Osteocyte (in vitro differentiated cells): ENCODE results near the gene CDH23. TPM values are rescaled to one million over a fixed set of nuclear protein-coding genes. Genes with fewer than 3 reads are reported as not detected.

Source experiments
- DNase-seq: peaks from one replicate; pipeline ENCODE4 v3.0.0; 2021; ENCODE audit warnings: mixed read lengths; ENCODE audit not compliant: unreplicated experiment; ENCODE audit errors: extremely low spot score
- H3K27ac Mint-ChIP-seq: one replicate; pipeline ENCODE4 v1.8.0; 2021; ENCODE audit warnings: mild to moderate bottlenecking, mixed read lengths; ENCODE audit not compliant: unreplicated experiment
- H3K27me3 Mint-ChIP-seq: one replicate; pipeline ENCODE4 v1.8.0; 2021; ENCODE audit warnings: mixed read lengths; ENCODE audit not compliant: unreplicated experiment
- H3K36me3 Mint-ChIP-seq: one replicate; pipeline ENCODE4 v1.8.0; 2021; ENCODE audit warnings: mixed read lengths; ENCODE audit not compliant: unreplicated experiment
- H3K4me1 Mint-ChIP-seq: one replicate; pipeline ENCODE4 v1.8.0; 2021; ENCODE audit warnings: mixed read lengths; ENCODE audit not compliant: unreplicated experiment
- H3K4me3 Mint-ChIP-seq: one replicate; pipeline ENCODE4 v1.8.0; 2021; ENCODE audit warnings: mild to moderate bottlenecking, moderate library complexity, mixed read lengths; ENCODE audit not compliant: unreplicated experiment
- H3K9me3 Mint-ChIP-seq: one replicate; pipeline ENCODE4 v1.8.0; 2021; ENCODE audit warnings: mixed read lengths; ENCODE audit not compliant: unreplicated experiment
- CTCF ChIP-seq: fragments of 200-600 bp; sonication (generic); IDR thresholded peaks from 2 replicates; pipeline ENCODE4 v1.5.0; 2021; ENCODE audit warnings: antibody characterized with exemption, mild to moderate bottlenecking, moderate library complexity
- total RNA-seq: library from RNA; stranded (reverse); gene quantifications from 2 replicates; pipeline ENCODE4 v1.2.1, GENCODE V29; 2021

Gene CDH23
- total RNA-seq, 1 donor from 2014 or later = not detected

GRCh38 chr10:71697938-71698709 is 301.4 kb downstream of the CDH23 start:
- H3K27me3 Mint-ChIP-seq = peaks cover 26% of the 10 kb centered on the region
- H3K36me3 Mint-ChIP-seq = no peaks in the 10 kb centered on the region
- no peaks in the 10 kb centered on the region for H3K9me3 Mint-ChIP-seq
- no peak for DNase-seq
- H3K4me1 Mint-ChIP-seq = peaks cover 5% of the 10 kb centered on the region
- H3K27ac Mint-ChIP-seq = no peak overlapping the region
- H3K4me3 Mint-ChIP-seq = no peak overlapping the region
- TF ChIP-seq CTCF = no peak

GRCh38 chr10:71698737-71699136 is 302.0 kb downstream of the CDH23 start:
- DNase-seq = no peak
- Mint-ChIP-seq H3K9me3 (no peaks in the 10 kb centered on the region), H3K27ac (no peak overlapping the region), H3K4me1 (peaks cover 1% of the 10 kb centered on the region), H3K27me3 (peaks cover 30% of the 10 kb centered on the region), H3K36me3 (no peaks in the 10 kb centered on the region), H3K4me3 (no peak overlapping the region)
- no peak for TF ChIP-seq CTCF

GRCh38 chr10:71700731-71701368 is 304.1 kb downstream of the CDH23 start:
- Mint-ChIP-seq H3K27ac (no peak overlapping the region), H3K4me1 (no peaks in the 10 kb centered on the region), H3K27me3 (peaks cover 30% of the 10 kb centered on the region), H3K36me3 (no peaks in the 10 kb centered on the region), H3K4me3 (no peak overlapping the region), H3K9me3 (no peaks in the 10 kb centered on the region)
- no peak for TF ChIP-seq CTCF
- no peak for DNase-seq

- H3K36me3 Mint-ChIP-seq = no peaks in the 10 kb centered on the region
- no peak overlapping the region for H3K27ac Mint-ChIP-seq
- H3K4me3 Mint-ChIP-seq = no peak overlapping the region
- H3K4me1 Mint-ChIP-seq = no peaks in the 10 kb centered on the region
- peaks cover 30% of the 10 kb centered on the region for H3K27me3 Mint-ChIP-seq
- no peak for DNase-seq
- no peaks in the 10 kb centered on the region for H3K9me3 Mint-ChIP-seq
- no peak for TF ChIP-seq CTCF
These were observed 304.9 kb downstream of the CDH23 start for GRCh38 chr10:71701496-71702132.

- Mint-ChIP-seq H3K36me3 (no peaks in the 10 kb centered on the region), H3K27me3 (peaks cover 23% of the 10 kb centered on the region), H3K9me3 (no peaks in the 10 kb centered on the region), H3K27ac (no peak overlapping the region), H3K4me3 (no peak overlapping the region), H3K4me1 (no peaks in the 10 kb centered on the region)
- no peak for TF ChIP-seq CTCF
- no peak for DNase-seq
These were observed 306.9 kb downstream of the CDH23 start for GRCh38 chr10:71703577-71703976.
